PFSK-1 (cell line): ENCODE results near the gene ZBTB5.

Experiments
- FOXP2 ChIP-seq: optimal IDR thresholded peaks from 2 replicates; pipeline ENCODE3; 2011; ENCODE audit warnings: borderline replicate concordance, control low read depth, inconsistent platforms; ENCODE audit not compliant: insufficient read depth; ENCODE audit errors: extremely low read length, extremely low read depth
- POLR2AphosphoS5 ChIP-seq: IDR thresholded peaks from 2 replicates; pipeline ENCODE4 v1.6.1; 2012; ENCODE audit warnings: low read depth, mild to moderate bottlenecking, control low read depth, low read length, moderate library complexity
- SIN3A ChIP-seq: IDR thresholded peaks from 2 replicates; pipeline ENCODE4 v1.6.1; 2012; ENCODE audit warnings: mild to moderate bottlenecking, low read length, moderate library complexity, borderline replicate concordance; ENCODE audit not compliant: insufficient read depth
- TAF1 ChIP-seq: IDR thresholded peaks from 2 replicates; pipeline ENCODE4 v1.6.1; 2012; ENCODE audit warnings: low read length, control low read depth, borderline replicate concordance; ENCODE audit not compliant: insufficient read depth
- TF ChIP-seq, protein P1 (sequence below), 2 experiments: IDR thresholded peaks; 2 replicates each; pipeline versions ENCODE4 v1.6.1 to v1.8.0; 2011 to 2012; ENCODE audit warnings: low read depth in 2 of 2, low read length in 2 of 2, control low read depth in 1 of 2, inconsistent platforms in 1 of 2, mild to moderate bottlenecking in 1 of 2, moderate library complexity in 1 of 2; ENCODE audit not compliant: insufficient read depth in 1 of 2

ZBTB5 gene

GRCh38 chr9:37471942-37472684, 6.9 kb upstream of the ZBTB5 start:
- no peak for TF ChIP-seq TAF1
- no peak for TF ChIP-seq FOXP2
- no peak for TF ChIP-seq SIN3A
- TF ChIP-seq, protein P1, sequence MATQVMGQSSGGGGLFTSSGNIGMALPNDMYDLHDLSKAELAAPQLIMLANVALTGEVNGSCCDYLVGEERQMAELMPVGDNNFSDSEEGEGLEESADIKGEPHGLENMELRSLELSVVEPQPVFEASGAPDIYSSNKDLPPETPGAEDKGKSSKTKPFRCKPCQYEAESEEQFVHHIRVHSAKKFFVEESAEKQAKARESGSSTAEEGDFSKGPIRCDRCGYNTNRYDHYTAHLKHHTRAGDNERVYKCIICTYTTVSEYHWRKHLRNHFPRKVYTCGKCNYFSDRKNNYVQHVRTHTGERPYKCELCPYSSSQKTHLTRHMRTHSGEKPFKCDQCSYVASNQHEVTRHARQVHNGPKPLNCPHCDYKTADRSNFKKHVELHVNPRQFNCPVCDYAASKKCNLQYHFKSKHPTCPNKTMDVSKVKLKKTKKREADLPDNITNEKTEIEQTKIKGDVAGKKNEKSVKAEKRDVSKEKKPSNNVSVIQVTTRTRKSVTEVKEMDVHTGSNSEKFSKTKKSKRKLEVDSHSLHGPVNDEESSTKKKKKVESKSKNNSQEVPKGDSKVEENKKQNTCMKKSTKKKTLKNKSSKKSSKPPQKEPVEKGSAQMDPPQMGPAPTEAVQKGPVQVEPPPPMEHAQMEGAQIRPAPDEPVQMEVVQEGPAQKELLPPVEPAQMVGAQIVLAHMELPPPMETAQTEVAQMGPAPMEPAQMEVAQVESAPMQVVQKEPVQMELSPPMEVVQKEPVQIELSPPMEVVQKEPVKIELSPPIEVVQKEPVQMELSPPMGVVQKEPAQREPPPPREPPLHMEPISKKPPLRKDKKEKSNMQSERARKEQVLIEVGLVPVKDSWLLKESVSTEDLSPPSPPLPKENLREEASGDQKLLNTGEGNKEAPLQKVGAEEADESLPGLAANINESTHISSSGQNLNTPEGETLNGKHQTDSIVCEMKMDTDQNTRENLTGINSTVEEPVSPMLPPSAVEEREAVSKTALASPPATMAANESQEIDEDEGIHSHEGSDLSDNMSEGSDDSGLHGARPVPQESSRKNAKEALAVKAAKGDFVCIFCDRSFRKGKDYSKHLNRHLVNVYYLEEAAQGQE (IDR thresholded peaks at IDR 0.05; ENCODE audit: insufficient read depth in 1 of 2, low read depth in 2 of 2, low read length in 2 of 2) = no peak
- no peak for TF ChIP-seq POLR2AphosphoS5

DNA sequence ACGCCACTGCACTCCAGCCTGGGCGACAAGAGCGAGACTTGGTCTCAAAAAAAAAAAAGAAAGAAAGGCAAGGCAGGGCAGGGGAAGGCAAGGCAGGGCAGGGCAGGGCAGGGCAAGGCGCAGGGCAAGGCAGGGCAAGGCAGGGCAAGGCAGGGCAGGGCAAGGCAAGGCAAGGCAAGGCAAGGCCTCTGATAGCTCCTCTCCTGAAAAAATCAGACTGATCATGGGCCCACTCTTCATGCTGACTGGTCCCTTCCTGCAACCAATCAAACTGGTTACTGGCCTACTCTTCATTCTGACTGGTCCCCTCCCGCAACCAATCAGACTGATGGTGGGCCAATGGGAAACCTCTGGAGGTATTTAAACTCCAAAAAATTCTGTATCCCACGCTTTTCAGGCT, 3.4 kb upstream of the ZBTB5 start:
- TF ChIP-seq FOXP2 = no peak
- TF ChIP-seq SIN3A = no peak
- TF ChIP-seq, protein P1 (IDR thresholded peaks at IDR 0.05; ENCODE audit: insufficient read depth in 1 of 2, low read depth in 2 of 2, low read length in 2 of 2) = no peak
- no peak for TF ChIP-seq TAF1
- no peak for TF ChIP-seq POLR2AphosphoS5

- no peak for TF ChIP-seq TAF1
- no peak for TF ChIP-seq SIN3A
- no peak for TF ChIP-seq POLR2AphosphoS5
- TF ChIP-seq, protein P1 (IDR thresholded peaks at IDR 0.05; ENCODE audit: insufficient read depth in 1 of 2, low read depth in 2 of 2, low read length in 2 of 2) = no peak
- no peak for TF ChIP-seq FOXP2
These were observed 923 bp upstream of the ZBTB5 start for GRCh38 chr9:37466037-37466709.

- no peak for TF ChIP-seq FOXP2
- TF ChIP-seq, protein P1 (IDR thresholded peaks at IDR 0.05; ENCODE audit: insufficient read depth in 1 of 2, low read depth in 2 of 2, low read length in 2 of 2) = no peak
- no peak for TF ChIP-seq TAF1
- no peak; the same call in 1 of the 2 replicates for TF ChIP-seq POLR2AphosphoS5
These were observed 613 bp downstream of the ZBTB5 start for GRCh38 chr9:37464426-37465248.
